Loucy (cell line): ENCODE data around the gene CDT1.

Experiments
- H2AFZ ChIP-seq: fragments of 200-600 bp; sonication (generic); 2 replicates; pipeline ENCODE4 v1.6.0; 2016; ENCODE audit warnings: antibody characterized with exemption, mild to moderate bottlenecking, low read length, moderate library complexity
- H3F3A ChIP-seq: fragments of 200-600 bp; 2 replicates; pipeline ENCODE4 v1.6.0; 2016; ENCODE audit warnings: antibody characterized with exemption, low read depth, mild to moderate bottlenecking
- H3K27me3 ChIP-seq: fragments of 200-600 bp; sonication (generic); 2 replicates; pipeline ENCODE4 v1.6.1; 2014; ENCODE audit warnings: low read length, mild to moderate bottlenecking; ENCODE audit not compliant: insufficient read depth, poor library complexity, severe bottlenecking
- H3K36me3 ChIP-seq: fragments of 200-600 bp; sonication (generic); 2 replicates; pipeline ENCODE4 v1.6.1; 2016; ENCODE audit warnings: low read length; ENCODE audit not compliant: insufficient read depth
- H3K4me1 ChIP-seq: fragments of 200-600 bp; sonication (generic); 2 replicates; pipeline ENCODE4 v1.5.1; 2014; ENCODE audit warnings: low read length, mild to moderate bottlenecking; ENCODE audit not compliant: insufficient read depth, poor library complexity, severe bottlenecking
- H3K4me2 ChIP-seq: fragments of 200-600 bp; sonication (generic); 2 replicates; pipeline ENCODE4 v1.6.0; 2014; ENCODE audit warnings: antibody characterized with exemption, low read length, low read depth, mild to moderate bottlenecking; ENCODE audit not compliant: poor library complexity, severe bottlenecking
- H3K4me3 ChIP-seq: fragments of 200-600 bp; sonication (generic); 2 replicates; pipeline ENCODE4 v1.5.1; 2014; ENCODE audit warnings: low read length, mild to moderate bottlenecking, mixed read lengths; ENCODE audit not compliant: poor library complexity, severe bottlenecking
- H3K79me2 ChIP-seq: fragments of 200-600 bp; sonication (generic); 2 replicates; pipeline ENCODE4 v1.6.1; 2014; ENCODE audit warnings: low read length; ENCODE audit not compliant: insufficient read depth
- H3K9ac ChIP-seq: fragments of 200-600 bp; sonication (generic); 2 replicates; pipeline ENCODE4 v1.6.0; 2014; ENCODE audit warnings: mild to moderate bottlenecking, low read depth, low read length, moderate library complexity; ENCODE audit not compliant: poor library complexity, severe bottlenecking
- H3K9me2 ChIP-seq: fragments of 200-600 bp; sonication (generic); replicated peaks from 2 replicates; pipeline ENCODE4 v1.6.1; 2016; ENCODE audit warnings: low read depth, low read length, mixed read lengths
- H3K9me3 ChIP-seq: fragments of 200-600 bp; sonication (generic); 2 replicates; pipeline ENCODE4 v1.6.1; 2014; ENCODE audit warnings: mild to moderate bottlenecking, antibody characterized with exemption, low read length, low read depth; ENCODE audit not compliant: insufficient read depth
- H4K20me1 ChIP-seq: fragments of 200-600 bp; sonication (generic); 2 replicates; pipeline ENCODE4 v1.6.0; 2014; ENCODE audit warnings: antibody characterized with exemption, low read length, mild to moderate bottlenecking; ENCODE audit not compliant: insufficient read depth, poor library complexity, severe bottlenecking
- EZH2phosphoT487 ChIP-seq: fragments of 200-600 bp; IDR thresholded peaks from 2 replicates; pipeline ENCODE4 v1.6.1; 2018; ENCODE audit warnings: antibody characterized with exemption, mild to moderate bottlenecking, moderate library complexity, borderline replicate concordance
- TF ChIP-seq, protein P1 (sequence below): fragments of 200-600 bp; sonication (generic); conservative IDR thresholded peaks from 2 replicates; pipeline ENCODE4 v1.5.1; 2014; ENCODE audit warnings: mild to moderate bottlenecking, antibody characterized with exemption, low read length

Gene CDT1

GRCh38 chr16:88837806-88838205 is 34.2 kb downstream of the CDT1 start:
- Histone ChIP-seq H4K20me1 (no peaks in the 10 kb centered on the region), H3K4me3 (no peak overlapping the region), H3K36me3 (no peaks in the 10 kb centered on the region), H3K4me1 (no peaks in the 10 kb centered on the region), H3K9me2 (no peaks in the 10 kb centered on the region), H3K9ac (no peak overlapping the region), H3K27me3 (no peaks in the 10 kb centered on the region), H2AFZ (no peak overlapping the region), H3K4me2 (no peak overlapping the region), H3K79me2 (no peaks in the 10 kb centered on the region), H3F3A (no peaks in the 10 kb centered on the region), H3K9me3 (no peaks in the 10 kb centered on the region)
- TF ChIP-seq, protein P1, sequence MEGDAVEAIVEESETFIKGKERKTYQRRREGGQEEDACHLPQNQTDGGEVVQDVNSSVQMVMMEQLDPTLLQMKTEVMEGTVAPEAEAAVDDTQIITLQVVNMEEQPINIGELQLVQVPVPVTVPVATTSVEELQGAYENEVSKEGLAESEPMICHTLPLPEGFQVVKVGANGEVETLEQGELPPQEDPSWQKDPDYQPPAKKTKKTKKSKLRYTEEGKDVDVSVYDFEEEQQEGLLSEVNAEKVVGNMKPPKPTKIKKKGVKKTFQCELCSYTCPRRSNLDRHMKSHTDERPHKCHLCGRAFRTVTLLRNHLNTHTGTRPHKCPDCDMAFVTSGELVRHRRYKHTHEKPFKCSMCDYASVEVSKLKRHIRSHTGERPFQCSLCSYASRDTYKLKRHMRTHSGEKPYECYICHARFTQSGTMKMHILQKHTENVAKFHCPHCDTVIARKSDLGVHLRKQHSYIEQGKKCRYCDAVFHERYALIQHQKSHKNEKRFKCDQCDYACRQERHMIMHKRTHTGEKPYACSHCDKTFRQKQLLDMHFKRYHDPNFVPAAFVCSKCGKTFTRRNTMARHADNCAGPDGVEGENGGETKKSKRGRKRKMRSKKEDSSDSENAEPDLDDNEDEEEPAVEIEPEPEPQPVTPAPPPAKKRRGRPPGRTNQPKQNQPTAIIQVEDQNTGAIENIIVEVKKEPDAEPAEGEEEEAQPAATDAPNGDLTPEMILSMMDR: no peak

DNA sequence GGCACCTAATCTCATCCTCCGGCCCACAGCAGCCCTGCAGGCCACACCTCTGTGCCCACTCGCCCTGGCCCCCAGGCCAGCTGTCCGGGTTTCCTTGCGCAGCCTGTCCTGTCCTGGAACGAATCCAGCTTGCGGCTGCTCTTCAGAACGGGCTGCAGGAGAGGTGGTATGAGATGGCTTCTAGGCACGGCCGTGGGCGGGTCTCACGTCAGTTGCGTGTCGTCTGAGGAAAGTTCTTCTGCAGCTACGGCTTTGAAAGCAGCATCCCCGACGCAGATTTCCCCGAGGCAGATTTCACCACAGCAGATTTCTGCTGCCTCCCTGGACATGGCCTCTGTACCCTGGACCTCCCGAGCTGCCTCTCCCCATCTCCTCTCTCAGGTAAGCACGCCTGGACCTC is 35.0 kb downstream of the CDT1 start:
- Histone ChIP-seq H4K20me1 (no peaks in the 10 kb centered on the region), H3K9me2 (no peaks in the 10 kb centered on the region), H3K9ac (no peak overlapping the region), H3K4me2 (no peak overlapping the region), H3K4me1 (no peaks in the 10 kb centered on the region), H3K79me2 (no peaks in the 10 kb centered on the region), H3K9me3 (no peaks in the 10 kb centered on the region), H3F3A (no peaks in the 10 kb centered on the region), H3K4me3 (no peak overlapping the region), H3K27me3 (no peaks in the 10 kb centered on the region), H3K36me3 (no peaks in the 10 kb centered on the region), H2AFZ (no peak overlapping the region)
- no peak for TF ChIP-seq EZH2phosphoT487
- TF ChIP-seq, protein P1: no peak

- TF ChIP-seq EZH2phosphoT487: no peak
- TF ChIP-seq, protein P1: no peak; the same call in 1 of the 2 replicates
- Histone ChIP-seq H3F3A (no peaks in the 10 kb centered on the region), H3K4me3 (no peak overlapping the region), H3K27me3 (no peaks in the 10 kb centered on the region), H3K9me3 (no peaks in the 10 kb centered on the region), H3K9ac (no peak overlapping the region), H3K36me3 (no peaks in the 10 kb centered on the region), H4K20me1 (no peaks in the 10 kb centered on the region), H3K79me2 (no peaks in the 10 kb centered on the region), H3K4me2 (no peak overlapping the region), H2AFZ (no peak overlapping the region), H3K4me1 (no peaks in the 10 kb centered on the region), H3K9me2 (no peaks in the 10 kb centered on the region)
Observed at GRCh38 chr16:88839026-88839529, 35.5 kb downstream of the CDT1 start.
